ENCODE measurements around the gene HAGHL.

HAGHL gene

GRCh38 chr16:721765-722540 is 5.0 kb upstream of the HAGHL start:
- Histone ChIP-seq H3K36me3 (ENCODE audit: control insufficient read depth in 2 of 2, insufficient read depth in 2 of 2, low read length in 2 of 2) (no peaks in the 10 kb centered on the region), H3K27me3 (ENCODE audit: control insufficient read depth in 2 of 2, insufficient read depth in 2 of 2, low read length in 2 of 2) (peaks cover 9 to 16% of the 10 kb centered on the region in 2 donors), H3K9me3 (ENCODE audit: control insufficient read depth in 2 of 2, low read length in 2 of 2) (no peaks in the 10 kb centered on the region), H3K4me1 (ENCODE audit: control insufficient read depth in 2 of 2, insufficient read depth in 2 of 2, low read length in 2 of 2) (peaks cover 32 to 44% of the 10 kb centered on the region in 2 donors), H3K9ac (ENCODE audit: low read depth in 1 of 2, low read length in 2 of 2) (no peak overlapping the region), H3K4me3 (ENCODE audit: low read length in 2 of 2) (peak overlapping the region; percentile 50 to 80), H3K27ac (ENCODE audit: low read depth in 2 of 2, low read length in 2 of 2) (peak overlapping the region; percentile 87 to 90)

- H3K27ac ChIP-seq (ENCODE audit: low read depth in 2 of 2, low read length in 2 of 2) = no peak overlapping the region
- H3K9me3 ChIP-seq (ENCODE audit: control insufficient read depth in 2 of 2, low read length in 2 of 2) = no peaks in the 10 kb centered on the region
- no peaks in the 10 kb centered on the region for H3K36me3 ChIP-seq (ENCODE audit: control insufficient read depth in 2 of 2, insufficient read depth in 2 of 2, low read length in 2 of 2)
- no peak overlapping the region for H3K9ac ChIP-seq (ENCODE audit: low read depth in 1 of 2, low read length in 2 of 2)
- peaks cover 38 to 49% of the 10 kb centered on the region in 2 donors for H3K4me1 ChIP-seq (ENCODE audit: control insufficient read depth in 2 of 2, insufficient read depth in 2 of 2, low read length in 2 of 2)
- H3K27me3 ChIP-seq (ENCODE audit: control insufficient read depth in 2 of 2, insufficient read depth in 2 of 2, low read length in 2 of 2) = peaks cover 9 to 22% of the 10 kb centered on the region in 2 donors
- H3K4me3 ChIP-seq (ENCODE audit: low read length in 2 of 2) = no peak overlapping the region
Measured at GRCh38 chr16:722835-723633, 3.9 kb upstream of the HAGHL start.

- peaks cover 37 to 46% of the 10 kb centered on the region in 2 donors for H3K4me1 ChIP-seq (ENCODE audit: control insufficient read depth in 2 of 2, insufficient read depth in 2 of 2, low read length in 2 of 2)
- no peaks in the 10 kb centered on the region for H3K36me3 ChIP-seq (ENCODE audit: control insufficient read depth in 2 of 2, insufficient read depth in 2 of 2, low read length in 2 of 2)
- peaks cover 9 to 22% of the 10 kb centered on the region in 2 donors for H3K27me3 ChIP-seq (ENCODE audit: control insufficient read depth in 2 of 2, insufficient read depth in 2 of 2, low read length in 2 of 2)
- no peak overlapping the region for H3K4me3 ChIP-seq (ENCODE audit: low read length in 2 of 2)
- no peak overlapping the region for H3K27ac ChIP-seq (ENCODE audit: low read depth in 2 of 2, low read length in 2 of 2)
- H3K9ac ChIP-seq (ENCODE audit: low read depth in 1 of 2, low read length in 2 of 2) = no peak overlapping the region
- no peaks in the 10 kb centered on the region for H3K9me3 ChIP-seq (ENCODE audit: control insufficient read depth in 2 of 2, low read length in 2 of 2)
Measured at GRCh38 chr16:723695-724094, 3.2 kb upstream of the HAGHL start.

GRCh38 chr16:724188-725040 is 2.5 kb upstream of the HAGHL start:
- peaks cover 9 to 22% of the 10 kb centered on the region in 2 donors for H3K27me3 ChIP-seq (ENCODE audit: control insufficient read depth in 2 of 2, insufficient read depth in 2 of 2, low read length in 2 of 2)
- H3K9ac ChIP-seq (ENCODE audit: low read depth in 1 of 2, low read length in 2 of 2) = no peak overlapping the region
- peaks cover 30 to 39% of the 10 kb centered on the region in 2 donors for H3K4me1 ChIP-seq (ENCODE audit: control insufficient read depth in 2 of 2, insufficient read depth in 2 of 2, low read length in 2 of 2)
- H3K9me3 ChIP-seq (ENCODE audit: control insufficient read depth in 2 of 2, low read length in 2 of 2) = no peaks in the 10 kb centered on the region
- H3K36me3 ChIP-seq (ENCODE audit: control insufficient read depth in 2 of 2, insufficient read depth in 2 of 2, low read length in 2 of 2) = no peaks in the 10 kb centered on the region
- no peak overlapping the region for H3K27ac ChIP-seq (ENCODE audit: low read depth in 2 of 2, low read length in 2 of 2)
- no peak overlapping the region for H3K4me3 ChIP-seq (ENCODE audit: low read length in 2 of 2)

GRCh38 chr16:725041-725376 is 1.9 kb upstream of the HAGHL start:
- Histone ChIP-seq H3K4me3 (ENCODE audit: low read length in 2 of 2) (no peak overlapping the region), H3K27me3 (ENCODE audit: control insufficient read depth in 2 of 2, insufficient read depth in 2 of 2, low read length in 2 of 2) (peaks cover 9 to 22% of the 10 kb centered on the region in 2 donors), H3K4me1 (ENCODE audit: control insufficient read depth in 2 of 2, insufficient read depth in 2 of 2, low read length in 2 of 2) (peaks cover 24 to 35% of the 10 kb centered on the region in 2 donors), H3K27ac (ENCODE audit: low read depth in 2 of 2, low read length in 2 of 2) (no peak overlapping the region), H3K9ac (ENCODE audit: low read depth in 1 of 2, low read length in 2 of 2) (no peak overlapping the region), H3K36me3 (ENCODE audit: control insufficient read depth in 2 of 2, insufficient read depth in 2 of 2, low read length in 2 of 2) (no peaks in the 10 kb centered on the region), H3K9me3 (ENCODE audit: control insufficient read depth in 2 of 2, low read length in 2 of 2) (no peaks in the 10 kb centered on the region)

- Histone ChIP-seq H3K36me3 (ENCODE audit: control insufficient read depth in 2 of 2, insufficient read depth in 2 of 2, low read length in 2 of 2) (peaks cover 0 to 4% of the 10 kb centered on the region in 2 donors), H3K4me1 (ENCODE audit: control insufficient read depth in 2 of 2, insufficient read depth in 2 of 2, low read length in 2 of 2) (peaks cover 18 to 28% of the 10 kb centered on the region in 2 donors), H3K27me3 (ENCODE audit: control insufficient read depth in 2 of 2, insufficient read depth in 2 of 2, low read length in 2 of 2) (peaks cover 9 to 22% of the 10 kb centered on the region in 2 donors), H3K4me3 (ENCODE audit: low read length in 2 of 2) (no peak overlapping the region), H3K9ac (ENCODE audit: low read depth in 1 of 2, low read length in 2 of 2) (no peak overlapping the region), H3K27ac (ENCODE audit: low read depth in 2 of 2, low read length in 2 of 2) (no peak overlapping the region), H3K9me3 (ENCODE audit: control insufficient read depth in 2 of 2, low read length in 2 of 2) (no peaks in the 10 kb centered on the region)
Measured at GRCh38 chr16:725463-726187, 1.3 kb upstream of the HAGHL start.

- no peak overlapping the region for H3K9ac ChIP-seq (ENCODE audit: low read depth in 1 of 2, low read length in 2 of 2)
- peaks cover 16 to 26% of the 10 kb centered on the region in 2 donors for H3K4me1 ChIP-seq (ENCODE audit: control insufficient read depth in 2 of 2, insufficient read depth in 2 of 2, low read length in 2 of 2)
- H3K4me3 ChIP-seq (ENCODE audit: low read length in 2 of 2) = no peak overlapping the region
Measured at GRCh38 chr16:726188-726437, 793 bp upstream of the HAGHL start.

GRCh38 chr16:727291-727977 is 528 bp downstream of the HAGHL start:
- peak overlapping the region; percentile 52 to 66 for H3K4me3 ChIP-seq (ENCODE audit: low read length in 2 of 2)
- H3K27ac ChIP-seq (ENCODE audit: low read depth in 2 of 2, low read length in 2 of 2) = no peak overlapping the region
- peaks cover 9 to 22% of the 10 kb centered on the region in 2 donors for H3K27me3 ChIP-seq (ENCODE audit: control insufficient read depth in 2 of 2, insufficient read depth in 2 of 2, low read length in 2 of 2)

More at GRCh38 chr16:726188-726437, 793 bp upstream of the HAGHL start:
- Histone ChIP-seq H3K27ac (ENCODE audit: low read depth in 2 of 2, low read length in 2 of 2) (no peak overlapping the region), H3K27me3 (ENCODE audit: control insufficient read depth in 2 of 2, insufficient read depth in 2 of 2, low read length in 2 of 2) (peaks cover 9 to 22% of the 10 kb centered on the region in 2 donors), H3K9me3 (ENCODE audit: control insufficient read depth in 2 of 2, low read length in 2 of 2) (no peaks in the 10 kb centered on the region), H3K36me3 (ENCODE audit: control insufficient read depth in 2 of 2, insufficient read depth in 2 of 2, low read length in 2 of 2) (peaks cover 0 to 6% of the 10 kb centered on the region in 2 donors)

More at GRCh38 chr16:727291-727977, 528 bp downstream of the HAGHL start:
- Histone ChIP-seq H3K9ac (ENCODE audit: low read depth in 1 of 2, low read length in 2 of 2) (peak overlapping the region in 1 of 2 donors; percentile 32), H3K9me3 (ENCODE audit: control insufficient read depth in 2 of 2, low read length in 2 of 2) (no peaks in the 10 kb centered on the region), H3K36me3 (ENCODE audit: control insufficient read depth in 2 of 2, insufficient read depth in 2 of 2, low read length in 2 of 2) (peaks cover 6 to 8% of the 10 kb centered on the region in 2 donors), H3K4me1 (ENCODE audit: control insufficient read depth in 2 of 2, insufficient read depth in 2 of 2, low read length in 2 of 2) (peaks cover 10 to 20% of the 10 kb centered on the region in 2 donors)

Measured in mucosa of rectum (tissue), 2 donors.